HFFc6 (cell line): ENCODE results near the gene ARAP3. TPM values are rescaled to one million over a fixed set of nuclear protein-coding genes. Genes with fewer than 3 reads are reported as not detected.

ENCODE experiments used
- DNase-seq: peaks from one replicate; pipeline ENCODE4 v3.0.0-alpha.2; 2018
- H3K27ac Mint-ChIP-seq: 2 replicates; pipeline ENCODE4 v1.8.0; 2020; ENCODE audit warnings: mild to moderate bottlenecking, mixed read lengths
- H3K27me3 Mint-ChIP-seq: 2 replicates; pipeline ENCODE4 v1.8.0; 2021; ENCODE audit warnings: mild to moderate bottlenecking, moderate library complexity, mixed read lengths; ENCODE audit not compliant: insufficient read depth
- H3K36me3 Mint-ChIP-seq: 2 replicates; pipeline ENCODE4 v1.8.0; 2021; ENCODE audit warnings: low read depth, mixed read lengths
- H3K4me1 Mint-ChIP-seq: 2 replicates; pipeline ENCODE4 v1.8.0; 2020; ENCODE audit warnings: low read depth, mixed read lengths
- H3K4me3 Mint-ChIP-seq: 2 replicates; pipeline ENCODE4 v1.8.0; 2020; ENCODE audit warnings: mild to moderate bottlenecking, moderate library complexity, mixed read lengths
- H3K9me3 Mint-ChIP-seq: 2 replicates; pipeline ENCODE4 v1.8.0; 2020; ENCODE audit warnings: mild to moderate bottlenecking, mixed read lengths
- total RNA-seq, 6 experiments: library from RNA; stranded (reverse); fragmentation: NEBNext Ultra II Directional; extraction: Animal tissue kit (Norgen Biotek cat#: 25700); gene quantifications; 2 replicates in 1 of 6; 3 replicates in 5 of 6; pipeline ENCODE4 v1.2.3, GENCODE V29; 2021
- TF ChIP-seq, protein P1 (sequence below): fragments of 200-600 bp; sonication (generic); IDR thresholded peaks from 2 replicates; pipeline ENCODE4 v1.5.0; 2021; ENCODE audit warnings: antibody characterized with exemption, mild to moderate bottlenecking

The ARAP3 gene
- total RNA-seq, 6 experiments from 2014 or later, result 9.0 to 14.7 (median 13.2) TPM

DNA sequence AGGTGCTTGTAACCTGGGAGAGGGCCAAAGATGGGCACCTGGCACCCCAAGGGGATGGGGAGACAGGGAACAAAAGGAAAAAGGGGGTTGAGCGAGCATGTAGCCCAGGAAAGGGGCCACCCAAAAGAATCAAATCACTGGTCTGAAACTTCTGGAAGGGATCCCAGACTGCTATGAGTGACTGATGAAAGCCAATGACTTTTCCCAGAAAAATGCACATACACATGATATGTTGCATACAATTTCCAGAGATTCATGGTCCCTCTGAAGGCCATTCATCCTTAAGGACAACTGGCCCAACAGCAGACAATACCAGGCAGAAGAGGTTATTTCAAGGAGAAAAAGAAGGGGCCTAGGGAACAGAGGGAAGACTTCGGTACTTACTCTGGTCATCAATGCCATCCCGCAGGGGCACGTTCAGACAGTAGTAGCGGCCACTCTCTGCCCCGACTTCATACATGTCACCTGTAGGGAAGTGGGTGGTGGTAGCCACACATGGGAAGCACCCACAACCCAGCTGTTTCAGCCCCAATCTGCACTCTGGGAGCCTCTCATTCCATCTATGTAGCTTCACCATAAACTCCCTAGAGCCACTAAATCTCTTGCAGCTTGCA, 53.7 kb downstream of the ARAP3 start:
- Mint-ChIP-seq H3K27ac (no peak overlapping the region), H3K4me3 (no peak overlapping the region), H3K36me3 (peaks cover 31% of the 10 kb centered on the region), H3K9me3 (no peaks in the 10 kb centered on the region), H3K27me3 (no peaks in the 10 kb centered on the region), H3K4me1 (peaks cover 23% of the 10 kb centered on the region)
- TF ChIP-seq, protein P1, sequence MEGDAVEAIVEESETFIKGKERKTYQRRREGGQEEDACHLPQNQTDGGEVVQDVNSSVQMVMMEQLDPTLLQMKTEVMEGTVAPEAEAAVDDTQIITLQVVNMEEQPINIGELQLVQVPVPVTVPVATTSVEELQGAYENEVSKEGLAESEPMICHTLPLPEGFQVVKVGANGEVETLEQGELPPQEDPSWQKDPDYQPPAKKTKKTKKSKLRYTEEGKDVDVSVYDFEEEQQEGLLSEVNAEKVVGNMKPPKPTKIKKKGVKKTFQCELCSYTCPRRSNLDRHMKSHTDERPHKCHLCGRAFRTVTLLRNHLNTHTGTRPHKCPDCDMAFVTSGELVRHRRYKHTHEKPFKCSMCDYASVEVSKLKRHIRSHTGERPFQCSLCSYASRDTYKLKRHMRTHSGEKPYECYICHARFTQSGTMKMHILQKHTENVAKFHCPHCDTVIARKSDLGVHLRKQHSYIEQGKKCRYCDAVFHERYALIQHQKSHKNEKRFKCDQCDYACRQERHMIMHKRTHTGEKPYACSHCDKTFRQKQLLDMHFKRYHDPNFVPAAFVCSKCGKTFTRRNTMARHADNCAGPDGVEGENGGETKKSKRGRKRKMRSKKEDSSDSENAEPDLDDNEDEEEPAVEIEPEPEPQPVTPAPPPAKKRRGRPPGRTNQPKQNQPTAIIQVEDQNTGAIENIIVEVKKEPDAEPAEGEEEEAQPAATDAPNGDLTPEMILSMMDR, result no peak
- no peak for DNase-seq

DNA sequence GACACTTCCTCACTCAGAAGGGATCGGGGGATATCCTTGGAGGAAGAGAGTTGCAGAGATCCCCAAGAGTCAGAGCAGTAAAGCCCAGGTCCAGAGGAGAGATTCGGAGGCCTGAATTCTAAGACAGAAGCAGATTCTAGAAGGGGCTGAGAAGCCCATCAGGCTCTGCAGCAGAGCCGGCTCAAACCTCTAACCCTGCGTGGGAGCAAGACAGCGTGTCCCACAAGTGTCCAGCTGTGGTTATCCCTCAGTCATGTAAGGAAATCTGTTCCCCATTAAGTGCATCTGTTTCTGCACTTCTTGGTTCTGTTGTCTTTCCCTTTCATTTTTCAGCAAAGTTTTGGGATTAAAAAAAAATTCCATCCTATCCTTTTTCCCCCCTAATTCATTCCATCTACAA, 58.4 kb downstream of the ARAP3 start:
- no peaks in the 10 kb centered on the region for H3K9me3 Mint-ChIP-seq
- no peak for DNase-seq

DNA sequence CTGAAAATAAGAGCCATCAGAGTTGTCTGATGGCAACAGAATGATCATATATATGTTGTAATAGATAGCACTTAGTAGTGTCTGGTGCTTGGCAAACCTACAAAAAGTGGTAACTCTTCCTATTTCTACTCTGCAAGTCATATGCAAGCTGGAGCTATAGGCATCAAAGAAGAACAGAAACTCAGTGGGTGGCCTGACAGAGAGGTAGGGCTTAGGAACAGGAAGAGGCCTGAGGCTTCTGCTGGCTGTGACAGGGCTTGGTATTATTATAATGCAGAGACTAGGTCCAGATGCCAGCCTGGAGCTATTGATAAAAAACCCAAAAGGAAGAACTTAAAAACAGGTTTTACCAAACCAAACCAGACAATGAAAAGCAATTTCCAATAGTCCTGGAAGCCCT, 58.8 kb downstream of the ARAP3 start:
- H3K36me3 Mint-ChIP-seq, result peaks cover 32% of the 10 kb centered on the region
- H3K4me1 Mint-ChIP-seq, result peaks cover 19% of the 10 kb centered on the region
- H3K4me3 Mint-ChIP-seq, result no peak overlapping the region
- DNase-seq, result no peak
- H3K9me3 Mint-ChIP-seq, result no peaks in the 10 kb centered on the region
- H3K27ac Mint-ChIP-seq, result peak overlapping the region; percentile 19; the same call in 1 of the 2 replicates
- H3K27me3 Mint-ChIP-seq, result peaks cover 2% of the 10 kb centered on the region; the same call in 1 of the 2 replicates
- TF ChIP-seq, protein P1, result no peak

More for the DNA sequence above, 58.4 kb downstream of the ARAP3 start:
- peaks cover 34% of the 10 kb centered on the region for H3K36me3 Mint-ChIP-seq
- H3K27ac Mint-ChIP-seq, result 0 out of 2 replicates have a peak overlapping the region, but pooled peaks have one; percentile 19
- TF ChIP-seq, protein P1, result no peak
- no peaks in the 10 kb centered on the region; the same call in 1 of the 2 replicates for H3K27me3 Mint-ChIP-seq
- no peak overlapping the region for H3K4me3 Mint-ChIP-seq
- H3K4me1 Mint-ChIP-seq, result peaks cover 24% of the 10 kb centered on the region

DNA sequence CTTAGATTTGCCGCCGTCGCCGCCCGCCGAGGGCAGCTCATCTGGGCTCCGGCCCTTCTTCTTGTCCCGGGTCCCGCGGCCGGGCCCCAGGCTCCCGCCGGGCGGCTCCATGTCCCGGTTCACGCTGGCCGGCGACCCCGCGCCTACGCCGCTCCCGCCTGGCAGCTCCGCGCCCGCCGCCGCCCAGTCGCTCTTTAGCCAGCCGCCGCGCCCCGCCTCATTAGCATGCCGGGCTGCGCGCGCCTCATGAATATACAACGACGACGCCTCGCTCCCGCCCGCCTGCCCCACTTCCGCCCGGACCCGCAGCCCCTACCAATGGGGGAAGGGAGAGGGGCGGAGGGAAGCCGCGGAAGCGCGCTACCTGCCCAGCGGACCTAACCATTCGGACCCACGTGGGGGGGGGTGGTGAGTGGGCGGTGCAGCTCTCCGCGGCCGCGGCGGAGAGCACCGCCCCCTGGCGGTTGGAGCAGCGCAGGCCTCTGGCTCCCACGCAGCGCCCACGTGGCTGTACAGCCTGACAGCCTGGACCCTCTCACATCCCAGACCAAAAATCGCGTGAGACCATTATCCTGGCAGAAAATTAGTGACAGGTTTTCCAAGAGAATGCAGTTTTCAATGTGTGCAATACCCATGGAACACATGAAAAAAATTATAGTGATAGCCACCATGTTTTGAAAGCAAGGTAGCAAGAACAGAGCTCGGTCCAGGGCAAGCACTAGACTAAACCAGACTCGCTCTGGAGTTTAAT, 63.1 kb downstream of the ARAP3 start, which contains the start of gene DIAPH1:
Gene DIAPH1, minus strand, starts transcription at position 197 of the 751 bp plus-strand sequence. Its CDS starts 86 bp downstream, at position 111.
- peaks cover 2% of the 10 kb centered on the region; the same call in 1 of the 2 replicates for H3K27me3 Mint-ChIP-seq

DNA sequence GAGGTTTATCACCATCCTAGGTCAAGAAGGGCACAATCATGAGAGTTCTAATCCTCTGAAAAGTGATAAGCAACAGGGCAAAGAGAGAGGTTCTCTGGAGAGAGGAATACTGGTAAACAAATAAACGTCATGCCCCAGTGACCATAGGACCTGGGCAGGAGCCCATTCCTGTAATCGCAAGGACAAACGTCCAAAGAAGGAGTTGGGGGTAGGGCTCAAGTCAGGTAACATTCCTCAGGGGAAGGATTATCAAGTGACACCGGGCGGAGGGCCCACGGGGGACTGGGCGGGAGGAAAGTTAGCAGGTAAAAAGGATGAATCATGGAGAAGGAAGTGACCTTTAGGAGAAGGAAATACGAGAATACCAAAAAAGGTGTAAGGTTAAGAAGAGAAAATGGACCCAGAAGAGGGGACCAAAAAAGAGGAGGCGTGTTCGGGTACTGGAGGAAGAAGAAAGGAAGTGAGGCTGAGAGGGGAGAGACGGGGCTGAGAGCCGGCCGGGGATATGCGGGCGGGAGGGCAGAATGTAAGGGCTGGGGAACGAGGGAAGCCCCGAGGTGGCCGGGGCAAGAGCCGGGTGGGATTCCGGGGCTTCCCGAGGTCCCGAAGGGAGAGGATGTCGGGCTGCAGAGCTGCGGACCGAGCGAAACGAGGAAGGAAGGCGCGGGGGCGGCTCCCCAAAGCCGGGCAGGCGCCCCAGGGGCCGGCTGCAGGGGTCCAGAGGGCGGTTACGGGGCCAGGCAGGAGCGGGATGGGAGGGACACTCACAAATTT, 63.8 kb downstream of the ARAP3 start:
- no peak for DNase-seq
- Mint-ChIP-seq H3K36me3 (peaks cover 17% of the 10 kb centered on the region), H3K27ac (peak overlapping the region; percentile 92), H3K9me3 (no peaks in the 10 kb centered on the region), H3K4me1 (peaks cover 40% of the 10 kb centered on the region), H3K4me3 (peak overlapping the region; percentile 96), H3K27me3 (peaks cover 2% of the 10 kb centered on the region; the same call in 1 of the 2 replicates)
- TF ChIP-seq, protein P1, result no peak

More for the DNA sequence above, 63.1 kb downstream of the ARAP3 start, which contains the start of gene DIAPH1:
- peak within 1 kb of the TSS; percentile 92 for H3K27ac Mint-ChIP-seq
- peaks cover 37% of the 10 kb centered on the region for H3K4me1 Mint-ChIP-seq
- H3K4me3 Mint-ChIP-seq, result peak within 1 kb of the TSS; percentile 96
- peak; percentile 92 for DNase-seq
- TF ChIP-seq, protein P1, result peak; percentile 99
- H3K36me3 Mint-ChIP-seq, result peaks cover 25% of the 10 kb centered on the region
- no peaks in the 10 kb centered on the region for H3K9me3 Mint-ChIP-seq
